ENCODE results near the gene LYSET.
"Not testable (repeated sequence)": the region's sequence is repeated elsewhere in the genome, so short reads cannot be mapped to it uniquely, and the experiment has no call there.

LYSET gene

GRCh38 chr14:93184391-93185348 lies at the start of gene LYSET, which contains the start of gene MOAP1:
Gene LYSET (plus strand): TSS chr14:93185317. CDS start chr14:93185406, 89 bp downstream.
Gene MOAP1 (minus strand): TSS chr14:93184897. CDS start chr14:93184242, 655 bp downstream.
- Mint-ChIP-seq H3K27me3 (no peaks in the 10 kb centered on the region), H3K4me3 (peak within 1 kb of the TSS; percentile 91 to 93), H3K36me3 (peaks cover 8 to 18% of the 10 kb centered on the region in 2 donors), H3K9me3 (no peaks in the 10 kb centered on the region), H3K27ac (peak within 1 kb of the TSS; percentile 95), H3K4me1 (peaks cover 17 to 28% of the 10 kb centered on the region in 2 donors)
- ATAC-seq (replicated peaks) (peak; percentile 90 to 92), DNase-seq (peak; percentile 85)

GRCh38 chr14:93135399-93135798 lies 49.7 kb upstream of the LYSET start:
- H3K27me3 Mint-ChIP-seq: no peaks in the 10 kb centered on the region
- no peak overlapping the region for H3K27ac Mint-ChIP-seq
- no peak for ATAC-seq (replicated peaks)
- no peak overlapping the region for H3K4me3 Mint-ChIP-seq
- peaks cover 4 to 6% of the 10 kb centered on the region in 2 donors for H3K4me1 Mint-ChIP-seq
- no peaks in the 10 kb centered on the region for H3K9me3 Mint-ChIP-seq
- no peak for DNase-seq
- no peaks in the 10 kb centered on the region for H3K36me3 Mint-ChIP-seq

GRCh38 chr14:93136009-93136408 lies 49.1 kb upstream of the LYSET start:
- H3K27me3 Mint-ChIP-seq: no peaks in the 10 kb centered on the region
- peaks cover 4 to 6% of the 10 kb centered on the region in 2 donors for H3K4me1 Mint-ChIP-seq
- ATAC-seq (replicated peaks) (no peak), DNase-seq (no peak)
- H3K9me3 Mint-ChIP-seq: no peaks in the 10 kb centered on the region
- no peaks in the 10 kb centered on the region for H3K36me3 Mint-ChIP-seq
- H3K4me3 Mint-ChIP-seq: no peak overlapping the region
- no peak overlapping the region for H3K27ac Mint-ChIP-seq

GRCh38 chr14:93136508-93136907 lies 48.6 kb upstream of the LYSET start:
- not testable (repeated sequence) for H3K36me3 Mint-ChIP-seq; ATAC-seq (replicated peaks); H3K9me3 Mint-ChIP-seq; H3K27me3 Mint-ChIP-seq; H3K4me3 Mint-ChIP-seq; H3K4me1 Mint-ChIP-seq; H3K27ac Mint-ChIP-seq; DNase-seq

- no peak for ATAC-seq (replicated peaks)
- H3K27me3 Mint-ChIP-seq: no peaks in the 10 kb centered on the region
- peaks cover 2 to 6% of the 10 kb centered on the region in 2 donors for H3K4me1 Mint-ChIP-seq
- H3K4me3 Mint-ChIP-seq: no peak overlapping the region
- H3K27ac Mint-ChIP-seq: no peak overlapping the region
- no peak for DNase-seq
- H3K36me3 Mint-ChIP-seq: no peaks in the 10 kb centered on the region
- no peaks in the 10 kb centered on the region for H3K9me3 Mint-ChIP-seq
These were observed 47.3 kb upstream of the LYSET start for GRCh38 chr14:93137864-93138263.

GRCh38 chr14:93142854-93143652 lies 42.1 kb upstream of the LYSET start:
- no peak overlapping the region for H3K27ac Mint-ChIP-seq
- no peak overlapping the region for H3K4me3 Mint-ChIP-seq
- H3K9me3 Mint-ChIP-seq: no peaks in the 10 kb centered on the region
- DNase-seq (no peak), ATAC-seq (replicated peaks) (no peak)
- peaks cover 2 to 6% of the 10 kb centered on the region in 2 donors for H3K4me1 Mint-ChIP-seq
- no peaks in the 10 kb centered on the region for H3K36me3 Mint-ChIP-seq
- H3K27me3 Mint-ChIP-seq: no peaks in the 10 kb centered on the region

GRCh38 chr14:93146119-93146518 lies 39.0 kb upstream of the LYSET start:
- no peak overlapping the region for H3K27ac Mint-ChIP-seq
- DNase-seq (no peak), ATAC-seq (replicated peaks) (peak in 1 of 2 donors; percentile 41)
- H3K27me3 Mint-ChIP-seq: peaks cover 4 to 6% of the 10 kb centered on the region in 2 donors
- no peaks in the 10 kb centered on the region for H3K36me3 Mint-ChIP-seq
- H3K4me3 Mint-ChIP-seq: no peak overlapping the region
- no peaks in the 10 kb centered on the region for H3K9me3 Mint-ChIP-seq
- H3K4me1 Mint-ChIP-seq: peaks cover 0 to 8% of the 10 kb centered on the region in 2 donors

- peaks cover 0 to 8% of the 10 kb centered on the region in 2 donors for H3K4me1 Mint-ChIP-seq
- no peaks in the 10 kb centered on the region for H3K36me3 Mint-ChIP-seq
- H3K27me3 Mint-ChIP-seq: peaks cover 9 to 16% of the 10 kb centered on the region in 2 donors
These were observed 36.1 kb upstream of the LYSET start for GRCh38 chr14:93148979-93149378.

GRCh38 chr14:93150227-93151208 lies 34.6 kb upstream of the LYSET start:
- no peak for ATAC-seq (replicated peaks)
- no peak for DNase-seq
- Mint-ChIP-seq H3K9me3 (no peaks in the 10 kb centered on the region), H3K27me3 (peaks cover 9 to 16% of the 10 kb centered on the region in 2 donors), H3K36me3 (no peaks in the 10 kb centered on the region), H3K4me1 (peaks cover 0 to 8% of the 10 kb centered on the region in 2 donors), H3K27ac (no peak overlapping the region), H3K4me3 (no peak overlapping the region)

More at GRCh38 chr14:93148979-93149378, 36.1 kb upstream of the LYSET start:
- no peak for ATAC-seq (replicated peaks)
- no peak overlapping the region for H3K4me3 Mint-ChIP-seq
- H3K27ac Mint-ChIP-seq: no peak overlapping the region
- H3K9me3 Mint-ChIP-seq: no peaks in the 10 kb centered on the region
- DNase-seq: no peak

GRCh38 chr14:93153121-93153520 lies 32.0 kb upstream of the LYSET start:
- ATAC-seq (replicated peaks): no peak
- H3K4me3 Mint-ChIP-seq: no peak overlapping the region
- DNase-seq: no peak
- H3K27ac Mint-ChIP-seq: no peak overlapping the region
- H3K9me3 Mint-ChIP-seq: no peaks in the 10 kb centered on the region
- peaks cover 9 to 16% of the 10 kb centered on the region in 2 donors for H3K27me3 Mint-ChIP-seq
- no peaks in the 10 kb centered on the region for H3K36me3 Mint-ChIP-seq
- H3K4me1 Mint-ChIP-seq: peaks cover 0 to 8% of the 10 kb centered on the region in 2 donors

- H3K36me3 Mint-ChIP-seq: no peaks in the 10 kb centered on the region
- no peaks in the 10 kb centered on the region for H3K9me3 Mint-ChIP-seq
- H3K4me1 Mint-ChIP-seq: peaks cover 0 to 1% of the 10 kb centered on the region in 2 donors
- no peak overlapping the region for H3K27ac Mint-ChIP-seq
- peaks cover 4 to 12% of the 10 kb centered on the region in 2 donors for H3K27me3 Mint-ChIP-seq
- no peak for DNase-seq
- no peak overlapping the region for H3K4me3 Mint-ChIP-seq
- ATAC-seq (replicated peaks): no peak
These were observed 29.4 kb upstream of the LYSET start for GRCh38 chr14:93155667-93156066.

GRCh38 chr14:93156693-93157369 lies 28.3 kb upstream of the LYSET start:
- no peak overlapping the region for H3K4me3 Mint-ChIP-seq
- no peak for ATAC-seq (replicated peaks)
- DNase-seq: no peak
- no peaks in the 10 kb centered on the region for H3K36me3 Mint-ChIP-seq
- H3K27me3 Mint-ChIP-seq: peaks cover 4 to 9% of the 10 kb centered on the region in 2 donors
- H3K4me1 Mint-ChIP-seq: no peaks in the 10 kb centered on the region
- no peaks in the 10 kb centered on the region for H3K9me3 Mint-ChIP-seq
- no peak overlapping the region for H3K27ac Mint-ChIP-seq

- ATAC-seq (replicated peaks); H3K27me3 Mint-ChIP-seq; H3K4me3 Mint-ChIP-seq; H3K4me1 Mint-ChIP-seq; H3K36me3 Mint-ChIP-seq; H3K9me3 Mint-ChIP-seq; DNase-seq; H3K27ac Mint-ChIP-seq: not testable (repeated sequence)
These were observed 26.8 kb upstream of the LYSET start for GRCh38 chr14:93158349-93158748.

All from stimulated activated naive B cell treated with anti-CD40 and anti-IgM and Interleukin-4, amounts not matched to agents 10 μg/mL and 1 μg/mL and 100 μg/mL, for 72 hours (primary cell).